Neural progenitor cell (in vitro differentiated cells): ENCODE results near the gene IPO13. TPM values are rescaled to one million over a fixed set of nuclear protein-coding genes. Genes with fewer than 3 reads are reported as not detected.
A peak's percentile ranks its signal among the peaks of the same experiment; 100 is the strongest.

Experiments
- DNase-seq: peaks from one replicate; pipeline ENCODE4 v3.0.0-alpha.2; 2016; ENCODE audit warnings: low spot score
- H2AFZ ChIP-seq: fragments of 200-600 bp; sonication (generic); replicated peaks from 2 replicates; pipeline ENCODE4 v1.6.1; 2016; ENCODE audit warnings: antibody characterized with exemption
- H3F3A ChIP-seq: fragments of 200-600 bp; sonication (generic); 2 replicates; pipeline ENCODE4 v1.6.1; 2016; ENCODE audit warnings: antibody characterized with exemption, low read depth
- H3K27ac ChIP-seq: fragments of 200-600 bp; sonication (generic); 2 replicates; pipeline ENCODE4 v1.5.1; 2016; ENCODE audit warnings: mild to moderate bottlenecking
- H3K27me3 ChIP-seq: fragments of 200-600 bp; sonication (generic); 2 replicates; pipeline ENCODE4 v1.6.1; 2016; ENCODE audit warnings: mild to moderate bottlenecking, moderate library complexity
- H3K36me3 ChIP-seq: fragments of 200-600 bp; sonication (generic); 2 replicates; pipeline ENCODE4 v1.5.1; 2016
- H3K4me1 ChIP-seq: fragments of 200-600 bp; sonication (generic); 2 replicates; pipeline ENCODE4 v1.6.1; 2016; ENCODE audit warnings: mixed run types
- H3K4me2 ChIP-seq: fragments of 200-600 bp; sonication (generic); 2 replicates; pipeline ENCODE4 v1.6.1; 2016
- H3K4me3 ChIP-seq: fragments of 200-600 bp; sonication (generic); 2 replicates; pipeline ENCODE4 v1.5.1; 2016
- H3K79me2 ChIP-seq: fragments of 200-600 bp; sonication (generic); 2 replicates; pipeline ENCODE4 v1.6.1; 2016; ENCODE audit warnings: low read depth
- H3K9ac ChIP-seq: fragments of 200-600 bp; sonication (generic); 2 replicates; pipeline ENCODE4 v1.6.1; 2016
- H3K9me3 ChIP-seq: fragments of 200-600 bp; sonication (generic); 2 replicates; pipeline ENCODE4 v1.5.1; 2016; ENCODE audit warnings: low read depth
- H4K20me1 ChIP-seq: fragments of 200-600 bp; sonication (generic); 2 replicates; pipeline ENCODE4 v1.6.1; 2016; ENCODE audit warnings: low read depth
- H3K27ac Mint-ChIP-seq: 3 replicates; pipeline ENCODE4 v1.8.0; 2021; ENCODE audit warnings: mixed read lengths
- H3K27me3 Mint-ChIP-seq: 2 replicates; pipeline ENCODE4 v1.8.0; 2022; ENCODE audit warnings: low read depth, mild to moderate bottlenecking, inconsistent platforms, moderate library complexity, mixed read lengths; ENCODE audit not compliant: insufficient read depth
- H3K36me3 Mint-ChIP-seq: 3 replicates; pipeline ENCODE4 v1.8.0; 2021; ENCODE audit warnings: mixed read lengths
- H3K4me1 Mint-ChIP-seq: 3 replicates; pipeline ENCODE4 v1.8.0; 2021; ENCODE audit warnings: mixed read lengths
- H3K4me3 Mint-ChIP-seq: 3 replicates; pipeline ENCODE4 v1.8.0; 2021; ENCODE audit warnings: mild to moderate bottlenecking, moderate library complexity, mixed read lengths
- H3K9me3 Mint-ChIP-seq: 3 replicates; pipeline ENCODE4 v1.8.0; 2020; ENCODE audit warnings: mixed read lengths
- CTCF ChIP-seq: fragments of 200-600 bp; sonication (generic); IDR thresholded peaks from 2 replicates; pipeline ENCODE4 v1.5.1; 2017; ENCODE audit warnings: antibody characterized with exemption, mild to moderate bottlenecking
- EZH2 ChIP-seq: fragments of 200-600 bp; sonication (generic); IDR thresholded peaks from 2 replicates; pipeline ENCODE4 v1.6.1; 2017; ENCODE audit warnings: antibody characterized with exemption, mild to moderate bottlenecking, moderate library complexity
- EZH2phosphoT487 ChIP-seq: fragments of 200-600 bp; sonication (generic); IDR thresholded peaks from 2 replicates; pipeline ENCODE4 v1.6.1; 2017; ENCODE audit warnings: antibody characterized with exemption
- total RNA-seq: library from RNA; depleted of rRNA; stranded (reverse); fragments of >200 nt; gene quantifications from 2 replicates; pipeline ENCODE4 v1.2.3, GENCODE V29; 2015; ENCODE audit warnings: low replicate concordance

IPO13 gene
- total RNA-seq, 1 donor from 2014 or later, result 7.2 TPM

- Histone ChIP-seq H3F3A (peaks cover 40% of the 10 kb centered on the region), H3K27ac (no peak within 1 kb of the TSS), H2AFZ (peak within 1 kb of the TSS; percentile 92), H4K20me1 (peaks cover 31% of the 10 kb centered on the region), H3K27me3 (no peaks in the 10 kb centered on the region), H3K4me2 (peak within 1 kb of the TSS; percentile 100), H3K4me3 (peak within 1 kb of the TSS; percentile 80), H3K9ac (peak within 1 kb of the TSS; percentile 85), H3K9me3 (no peaks in the 10 kb centered on the region), H3K36me3 (no peaks in the 10 kb centered on the region), H3K4me1 (peaks cover 7% of the 10 kb centered on the region), H3K79me2 (peaks cover 34% of the 10 kb centered on the region)
- Mint-ChIP-seq H3K27ac (no peak within 1 kb of the TSS), H3K27me3 (peaks cover 4% of the 10 kb centered on the region), H3K36me3 (peaks cover 7% of the 10 kb centered on the region), H3K4me1 (peaks cover 51% of the 10 kb centered on the region), H3K9me3 (no peaks in the 10 kb centered on the region), H3K4me3 (peak within 1 kb of the TSS; percentile 97)
- no peak for TF ChIP-seq EZH2
- DNase-seq, result peak; percentile 98
Measured at GRCh38 chr1:43974443-43975248, 27.9 kb downstream of the IPO13 start, which contains the start of gene ATP6V0B. TSS of gene ATP6V0B (plus strand) at chr1:43974960. CDS start at chr1:43975041, 81 bp downstream.

GRCh38 chr1:43975249-43975961 lies 28.7 kb downstream of the IPO13 start:
- H3K27me3 Mint-ChIP-seq, result peaks cover 4% of the 10 kb centered on the region
- H3K4me1 ChIP-seq, result peaks cover 10% of the 10 kb centered on the region
- peak overlapping the region; percentile 85 for H3K9ac ChIP-seq
- peak overlapping the region; percentile 100 for H3K4me2 ChIP-seq
- no peaks in the 10 kb centered on the region for H3K27me3 ChIP-seq
- DNase-seq, result peak; percentile 59
- H2AFZ ChIP-seq, result peak overlapping the region; percentile 89
- H3K4me1 Mint-ChIP-seq, result peaks cover 52% of the 10 kb centered on the region
- peaks cover 34% of the 10 kb centered on the region for H4K20me1 ChIP-seq
- H3K27ac ChIP-seq, result no peak overlapping the region
- H3K4me3 ChIP-seq, result peak overlapping the region; percentile 80
- H3K36me3 Mint-ChIP-seq, result peaks cover 7% of the 10 kb centered on the region
- peaks cover 46% of the 10 kb centered on the region for H3F3A ChIP-seq
- H3K9me3 Mint-ChIP-seq, result no peaks in the 10 kb centered on the region
- no peak overlapping the region for H3K27ac Mint-ChIP-seq
- peaks cover 38% of the 10 kb centered on the region for H3K79me2 ChIP-seq
- H3K4me3 Mint-ChIP-seq, result peak overlapping the region; percentile 97
- no peak for TF ChIP-seq EZH2
- TF ChIP-seq EZH2phosphoT487, result no peak
- TF ChIP-seq CTCF, result no peak
- no peaks in the 10 kb centered on the region for H3K36me3 ChIP-seq
- no peaks in the 10 kb centered on the region for H3K9me3 ChIP-seq

- no peaks in the 10 kb centered on the region for H3K36me3 ChIP-seq
- H3K4me1 Mint-ChIP-seq, result peaks cover 50% of the 10 kb centered on the region
- no peak overlapping the region for H2AFZ ChIP-seq
- peaks cover 35% of the 10 kb centered on the region for H3K79me2 ChIP-seq
- H3K4me3 Mint-ChIP-seq, result peak overlapping the region; percentile 97
- no peaks in the 10 kb centered on the region for H3K27me3 ChIP-seq
- peaks cover 4% of the 10 kb centered on the region for H3K27me3 Mint-ChIP-seq
- peaks cover 36% of the 10 kb centered on the region for H4K20me1 ChIP-seq
- DNase-seq, result no peak
- H3K4me1 ChIP-seq, result peaks cover 8% of the 10 kb centered on the region
- H3K27ac Mint-ChIP-seq, result no peak overlapping the region
- no peak overlapping the region for H3K27ac ChIP-seq
- no peak overlapping the region for H3K9ac ChIP-seq
- TF ChIP-seq EZH2phosphoT487 (no peak), CTCF (no peak), EZH2 (no peak)
- no peaks in the 10 kb centered on the region for H3K9me3 Mint-ChIP-seq
- peak overlapping the region; percentile 100 for H3K4me2 ChIP-seq
- no peaks in the 10 kb centered on the region for H3K9me3 ChIP-seq
- peaks cover 11% of the 10 kb centered on the region for H3K36me3 Mint-ChIP-seq
- H3F3A ChIP-seq, result peaks cover 46% of the 10 kb centered on the region
- peak overlapping the region; percentile 80 for H3K4me3 ChIP-seq
Measured at GRCh38 chr1:43976045-43976444, 29.3 kb downstream of the IPO13 start.
